Peyer's patch (tissue), 4 donors: ENCODE results near the gene ZW10. TPM values are rescaled to one million over a fixed set of nuclear protein-coding genes. Genes with fewer than 3 reads are reported as not detected.
"Not testable (repeated sequence)": the region's sequence is repeated elsewhere in the genome, so short reads cannot be mapped to it uniquely, and the experiment has no call there.

Experiments
- DNase-seq, 3 donors: peaks; one replicate each; pipeline ENCODE4 v3.0.0-alpha.2; 2017 to 2019
- H3K27ac ChIP-seq, 4 donors: fragments of 200-600 bp; sonication (generic); one replicate each; pipeline ENCODE4 v1.5.1; 2016 to 2019
- H3K27me3 ChIP-seq, 2 donors: fragments of 200-600 bp; sonication (generic); one replicate each; pipeline ENCODE4 v1.5.1; 2019
- H3K36me3 ChIP-seq, 3 donors: fragments of 200-600 bp; sonication (generic); one replicate each; pipeline ENCODE4 v1.5.1; 2016 to 2019
- H3K4me1 ChIP-seq, 4 donors: fragments of 200-600 bp; sonication (generic); one replicate each; pipeline ENCODE4 v1.5.1; 2016 to 2019
- H3K4me3 ChIP-seq, 4 donors: fragments of 200-600 bp; sonication (generic); 1 replicate in 3 of 4; 2 replicates in 1 of 4; pipeline ENCODE4 v1.5.1; 2016 to 2019; ENCODE audit warnings: mild to moderate bottlenecking in 1 of 4
- H3K9me3 ChIP-seq, 4 donors: fragments of 200-600 bp; sonication (generic); one replicate each; pipeline ENCODE4 v1.5.1; 2016 to 2019; ENCODE audit warnings: mild to moderate bottlenecking in 1 of 4
- CTCF ChIP-seq, 6 experiments: fragments of 450-650 bp in 4 of 6; fragments of 200-600 bp in 2 of 6; sonication (generic) in 1 of 6; IDR thresholded peaks; one replicate each; pipeline ENCODE4 v1.5.1; 2017 to 2019; ENCODE audit warnings: antibody characterized with exemption in 6 of 6, mild to moderate bottlenecking in 3 of 6, moderate library complexity in 1 of 6
- POLR2A ChIP-seq, 2 donors: fragments of 450-650 bp; IDR thresholded peaks; one replicate each; pipeline ENCODE4 v1.5.1; 2017; ENCODE audit warnings: antibody characterized with exemption in 2 of 2, mild to moderate bottlenecking in 2 of 2, moderate library complexity in 2 of 2
- total RNA-seq, 4 donors: library from RNA; depleted of rRNA; stranded (reverse); fragments of >200 nt; gene quantifications; one replicate each; pipeline ENCODE4 v1.1.0, GENCODE V29; 2016

ZW10 gene
- total RNA-seq, 4 donors from 2014 or later: 8.7 to 25.6 (median 9.7) TPM

- peaks cover 0 to 8% (median 0%) of the 10 kb centered on the region in 3 donors for H3K36me3 ChIP-seq
- TF ChIP-seq POLR2A (IDR thresholded peaks at IDR 0.05): no peak
- no peak for TF ChIP-seq CTCF (IDR thresholded peaks at IDR 0.05)
- H3K4me1 ChIP-seq: peaks cover 0 to 12% (median 0%) of the 10 kb centered on the region in 4 donors
- H3K9me3 ChIP-seq: no peaks in the 10 kb centered on the region
- no peaks in the 10 kb centered on the region for H3K27me3 ChIP-seq
- H3K4me3 ChIP-seq: peak overlapping the region; percentile 60 to 74 (median 66)
- DNase-seq: no peak
- peak overlapping the region; percentile 63 to 76 (median 70) for H3K27ac ChIP-seq
Observed at GRCh38 chr11:113773092-113773415, 438 bp downstream of the ZW10 start.

- no peak overlapping the region for H3K4me3 ChIP-seq
- H3K36me3 ChIP-seq: peaks cover 0 to 17% (median 0%) of the 10 kb centered on the region in 3 donors
- no peaks in the 10 kb centered on the region for H3K27me3 ChIP-seq
- no peak for DNase-seq
- peaks cover 0 to 12% (median 0%) of the 10 kb centered on the region in 4 donors for H3K4me1 ChIP-seq
- TF ChIP-seq POLR2A (IDR thresholded peaks at IDR 0.05) (no peak), CTCF (IDR thresholded peaks at IDR 0.05) (no peak)
- no peaks in the 10 kb centered on the region for H3K9me3 ChIP-seq
- no peak overlapping the region for H3K27ac ChIP-seq
Observed at GRCh38 chr11:113771964-113772363, 1.5 kb downstream of the ZW10 start.

- DNase-seq: no peak
- no peaks in the 10 kb centered on the region for H3K4me1 ChIP-seq
- H3K9me3 ChIP-seq: no peaks in the 10 kb centered on the region
- H3K27me3 ChIP-seq: no peaks in the 10 kb centered on the region
- H3K27ac ChIP-seq: no peak overlapping the region
- no peak overlapping the region for H3K4me3 ChIP-seq
- peaks cover 0 to 27% (median 0%) of the 10 kb centered on the region in 3 donors for H3K36me3 ChIP-seq
- TF ChIP-seq CTCF (IDR thresholded peaks at IDR 0.05) (no peak), POLR2A (IDR thresholded peaks at IDR 0.05) (no peak)
Observed at GRCh38 chr11:113764527-113765219, 8.8 kb downstream of the ZW10 start.

- DNase-seq, H3K4me3 ChIP-seq, H3K27me3 ChIP-seq, H3K27ac ChIP-seq, H3K4me1 ChIP-seq, H3K9me3 ChIP-seq: not testable (repeated sequence)
- H3K36me3 ChIP-seq: peaks cover 0 to 39% (median 0%) of the 10 kb centered on the region in 3 donors
Observed at GRCh38 chr11:113763040-113763439, 10.5 kb downstream of the ZW10 start.

- no peak overlapping the region for H3K4me3 ChIP-seq
- H3K4me1 ChIP-seq: no peaks in the 10 kb centered on the region
- H3K27ac ChIP-seq: no peak overlapping the region
- TF ChIP-seq CTCF (IDR thresholded peaks at IDR 0.05) (no peak), POLR2A (IDR thresholded peaks at IDR 0.05) (no peak)
- DNase-seq: no peak
- H3K9me3 ChIP-seq: no peaks in the 10 kb centered on the region
- H3K27me3 ChIP-seq: no peaks in the 10 kb centered on the region
- H3K36me3 ChIP-seq: peaks cover 0 to 55% (median 0%) of the 10 kb centered on the region in 3 donors
Observed at GRCh38 chr11:113760241-113760640, 13.3 kb downstream of the ZW10 start.

- no peak for DNase-seq
- no peaks in the 10 kb centered on the region for H3K9me3 ChIP-seq
- H3K36me3 ChIP-seq: peaks cover 0 to 42% (median 0%) of the 10 kb centered on the region in 3 donors
- TF ChIP-seq CTCF (IDR thresholded peaks at IDR 0.05) (no peak), POLR2A (IDR thresholded peaks at IDR 0.05) (no peak)
- no peak overlapping the region for H3K4me3 ChIP-seq
- no peak overlapping the region for H3K27ac ChIP-seq
- H3K4me1 ChIP-seq: no peaks in the 10 kb centered on the region
- H3K27me3 ChIP-seq: no peaks in the 10 kb centered on the region
Observed at GRCh38 chr11:113752932-113753331, 20.6 kb downstream of the ZW10 start.
